ENCODE results near the gene SSBP4.

GRCh38 chr19:18428173-18428786 lies 9.1 kb downstream of the SSBP4 start:
- TF ChIP-seq HDGF (IDR thresholded peaks at IDR 0.05; ENCODE audit: borderline replicate concordance), result no peak
- no peak for TF ChIP-seq FOXK2 (IDR thresholded peaks at IDR 0.05)

All from HEK293T (cell line).